Liver (tissue), 9 donors: ENCODE results near the gene AVPR1A. TPM values are rescaled to one million over a fixed set of nuclear protein-coding genes. Genes with fewer than 3 reads are reported as not detected.

Experiments used
- DNase-seq: peaks from one replicate; pipeline ENCODE4 v3.0.0-alpha.2; 2017; ENCODE audit warnings: low spot score
- H3K27ac ChIP-seq, 2 donors: one replicate each; pipeline ENCODE4 v1.7.0; 2013; ENCODE audit warnings: inconsistent platforms in 2 of 2, low read length in 2 of 2, control low read depth in 1 of 2, low read depth in 1 of 2, mild to moderate bottlenecking in 1 of 2
- H3K27me3 ChIP-seq, 4 donors: one replicate each; pipeline versions ENCODE4 v1.6.1 to v1.7.0; 2013; ENCODE audit warnings: low read length in 3 of 4, inconsistent platforms in 1 of 4, mild to moderate bottlenecking in 1 of 4, moderate library complexity in 1 of 4; ENCODE audit not compliant: control insufficient read depth in 4 of 4, insufficient read depth in 4 of 4
- H3K36me3 ChIP-seq, 4 donors: one replicate each; pipeline versions ENCODE4 v1.6.1 to v1.7.0; 2013; ENCODE audit warnings: low read length in 3 of 4, mild to moderate bottlenecking in 3 of 4, low read depth in 1 of 4, moderate library complexity in 1 of 4; ENCODE audit not compliant: control insufficient read depth in 4 of 4, insufficient read depth in 3 of 4
- H3K4me1 ChIP-seq, 4 donors: one replicate each; pipeline versions ENCODE4 v1.6.1 to v1.7.0; 2013; ENCODE audit warnings: low read length in 3 of 4, mild to moderate bottlenecking in 3 of 4, moderate library complexity in 1 of 4; ENCODE audit not compliant: control insufficient read depth in 4 of 4, insufficient read depth in 4 of 4
- H3K4me3 ChIP-seq, 3 donors: one replicate each; pipeline versions ENCODE4 v1.6.1 to v1.7.0; 2013; ENCODE audit warnings: low read length in 3 of 3, control low read depth in 1 of 3, low read depth in 1 of 3, mild to moderate bottlenecking in 1 of 3
- H3K9ac ChIP-seq, 2 donors: one replicate each; pipeline ENCODE4 v1.7.0; 2013; ENCODE audit warnings: low read length in 2 of 2, mild to moderate bottlenecking in 2 of 2, moderate library complexity in 2 of 2, control low read depth in 1 of 2, low read depth in 1 of 2
- H3K9me3 ChIP-seq, 4 donors: one replicate each; pipeline versions ENCODE4 v1.6.1 to v1.7.0; 2013; ENCODE audit warnings: low read length in 3 of 4; ENCODE audit not compliant: control insufficient read depth in 4 of 4
- FOXA1 ChIP-seq: IDR thresholded peaks from 2 replicates; pipeline ENCODE4 v1.6.1; 2016; ENCODE audit warnings: antibody characterized with exemption
- GABPA ChIP-seq, 2 donors: IDR thresholded peaks in 1 of 2; conservative IDR thresholded peaks in 1 of 2; 2 replicates each; pipeline ENCODE4 v1.6.1; 2016; ENCODE audit warnings: antibody characterized with exemption in 2 of 2, mild to moderate bottlenecking in 1 of 2, moderate library complexity in 1 of 2
- HNF4A ChIP-seq, 2 donors: conservative IDR thresholded peaks; 2 replicates each; pipeline ENCODE4 v1.6.1; 2016; ENCODE audit warnings: antibody characterized with exemption in 2 of 2, mild to moderate bottlenecking in 2 of 2
- HNF4G ChIP-seq: IDR thresholded peaks from 2 replicates; pipeline ENCODE4 v1.6.1; 2016; ENCODE audit warnings: antibody characterized with exemption
- JUND ChIP-seq, 2 donors: IDR thresholded peaks; 2 replicates each; pipeline ENCODE4 v1.6.1; 2016; ENCODE audit warnings: antibody characterized with exemption in 2 of 2
- NR2F2 ChIP-seq: IDR thresholded peaks from 2 replicates; pipeline ENCODE4 v1.6.1; 2016; ENCODE audit warnings: antibody characterized with exemption
- RAD21 ChIP-seq, 2 donors: IDR thresholded peaks; 2 replicates each; pipeline ENCODE4 v1.6.1; 2016; ENCODE audit warnings: antibody characterized with exemption in 2 of 2, mild to moderate bottlenecking in 2 of 2
- RXRA ChIP-seq, 2 donors: IDR thresholded peaks; 2 replicates each; pipeline ENCODE4 v1.6.1; 2017 to 2018; ENCODE audit warnings: antibody characterized with exemption in 2 of 2, mild to moderate bottlenecking in 1 of 2
- SP1 ChIP-seq: IDR thresholded peaks from 2 replicates; pipeline ENCODE4 v1.6.1; 2018; ENCODE audit warnings: antibody characterized with exemption, mild to moderate bottlenecking
- TAF1 ChIP-seq: conservative IDR thresholded peaks from 2 replicates; pipeline ENCODE4 v1.6.1; 2016; ENCODE audit warnings: antibody characterized with exemption, mild to moderate bottlenecking
- YY1 ChIP-seq: IDR thresholded peaks from 2 replicates; pipeline ENCODE4 v1.6.1; 2016; ENCODE audit warnings: antibody characterized with exemption, mild to moderate bottlenecking
- WGBS: extraction: QIAGEN DNeasy Blood & Tissue Kit; methylation state at CpG from one replicate; pipeline ENCODE4 v1.1.7; 2013; 5-methylcytosine and 5-hydroxymethylcytosine counted together
- polyA plus RNA-seq, 2 donors: library from polyadenylated mRNA; stranded (reverse) in 1 of 2; unstranded in 1 of 2; fragments of 200-250 nt in 1 of 2; fragments of >200 nt in 1 of 2; fragmentation: Nextera tagmentation in 1 of 2; extraction: Ambion mirVana in 1 of 2; gene quantifications; one replicate each; pipeline versions ENCODE4 v1.2.1 to v1.2.3, GENCODE V29; 2013 to 2015
- total RNA-seq, 2 donors: library from RNA; depleted of rRNA; stranded (reverse); fragments of >200 nt; gene quantifications; one replicate each; pipeline ENCODE4 v1.2.3, GENCODE V29; 2014
- TF ChIP-seq, protein P1 (sequence below): IDR thresholded peaks from 2 replicates; pipeline ENCODE4 v1.6.1; 2016; ENCODE audit warnings: antibody characterized with exemption
- TF ChIP-seq, protein P2 (sequence below): IDR thresholded peaks from 2 replicates; pipeline ENCODE4 v1.6.1; 2016; ENCODE audit warnings: antibody characterized with exemption, mild to moderate bottlenecking
- TF ChIP-seq, protein P3 (sequence below): IDR thresholded peaks from 2 replicates; pipeline ENCODE4 v1.6.1; 2016; ENCODE audit warnings: antibody characterized with exemption
- TF ChIP-seq, protein P4 (sequence below): IDR thresholded peaks from 2 replicates; pipeline ENCODE4 v1.6.1; 2016; ENCODE audit warnings: antibody characterized with exemption
- donor health status: healthy.
- donor health status: healthy.
- donor health status: healthy.
- donor health status: healthy.
- donor health status: healthy.

AVPR1A gene
- total and polyA plus RNA-seq, 4 donors, result 0.19 to 233 (median 15.7) TPM

DNA sequence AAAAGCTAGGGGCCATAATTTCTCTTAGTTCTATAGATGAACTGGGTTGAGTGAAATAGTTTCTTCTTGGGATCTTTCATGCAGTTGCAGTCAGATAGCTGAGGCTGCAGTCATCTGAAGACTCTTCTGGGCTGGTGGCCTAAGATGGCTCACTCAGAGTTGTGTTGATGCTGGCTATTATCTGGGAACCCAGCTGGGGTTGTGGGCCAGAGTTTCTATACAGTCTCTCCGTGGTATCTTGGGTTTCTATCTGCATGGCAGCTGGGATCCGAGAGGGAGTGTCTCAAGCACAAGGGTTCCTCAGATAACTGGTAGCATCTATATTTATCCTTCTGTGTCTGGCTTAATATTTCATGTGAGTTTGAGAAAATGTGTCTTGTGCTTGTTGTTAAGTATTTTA is 21.1 kb downstream of the AVPR1A start:
- TF ChIP-seq RXRA (IDR thresholded peaks at IDR 0.05), result no peak
- TF ChIP-seq HNF4G, result no peak
- no peak for TF ChIP-seq FOXA1
- no peak for TF ChIP-seq TAF1
- TF ChIP-seq, protein P1, sequence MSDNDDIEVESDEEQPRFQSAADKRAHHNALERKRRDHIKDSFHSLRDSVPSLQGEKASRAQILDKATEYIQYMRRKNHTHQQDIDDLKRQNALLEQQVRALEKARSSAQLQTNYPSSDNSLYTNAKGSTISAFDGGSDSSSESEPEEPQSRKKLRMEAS, result no peak
- TF ChIP-seq YY1, result no peak
- TF ChIP-seq, protein P2, sequence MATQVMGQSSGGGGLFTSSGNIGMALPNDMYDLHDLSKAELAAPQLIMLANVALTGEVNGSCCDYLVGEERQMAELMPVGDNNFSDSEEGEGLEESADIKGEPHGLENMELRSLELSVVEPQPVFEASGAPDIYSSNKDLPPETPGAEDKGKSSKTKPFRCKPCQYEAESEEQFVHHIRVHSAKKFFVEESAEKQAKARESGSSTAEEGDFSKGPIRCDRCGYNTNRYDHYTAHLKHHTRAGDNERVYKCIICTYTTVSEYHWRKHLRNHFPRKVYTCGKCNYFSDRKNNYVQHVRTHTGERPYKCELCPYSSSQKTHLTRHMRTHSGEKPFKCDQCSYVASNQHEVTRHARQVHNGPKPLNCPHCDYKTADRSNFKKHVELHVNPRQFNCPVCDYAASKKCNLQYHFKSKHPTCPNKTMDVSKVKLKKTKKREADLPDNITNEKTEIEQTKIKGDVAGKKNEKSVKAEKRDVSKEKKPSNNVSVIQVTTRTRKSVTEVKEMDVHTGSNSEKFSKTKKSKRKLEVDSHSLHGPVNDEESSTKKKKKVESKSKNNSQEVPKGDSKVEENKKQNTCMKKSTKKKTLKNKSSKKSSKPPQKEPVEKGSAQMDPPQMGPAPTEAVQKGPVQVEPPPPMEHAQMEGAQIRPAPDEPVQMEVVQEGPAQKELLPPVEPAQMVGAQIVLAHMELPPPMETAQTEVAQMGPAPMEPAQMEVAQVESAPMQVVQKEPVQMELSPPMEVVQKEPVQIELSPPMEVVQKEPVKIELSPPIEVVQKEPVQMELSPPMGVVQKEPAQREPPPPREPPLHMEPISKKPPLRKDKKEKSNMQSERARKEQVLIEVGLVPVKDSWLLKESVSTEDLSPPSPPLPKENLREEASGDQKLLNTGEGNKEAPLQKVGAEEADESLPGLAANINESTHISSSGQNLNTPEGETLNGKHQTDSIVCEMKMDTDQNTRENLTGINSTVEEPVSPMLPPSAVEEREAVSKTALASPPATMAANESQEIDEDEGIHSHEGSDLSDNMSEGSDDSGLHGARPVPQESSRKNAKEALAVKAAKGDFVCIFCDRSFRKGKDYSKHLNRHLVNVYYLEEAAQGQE, result no peak
- no peak for TF ChIP-seq NR2F2
- TF ChIP-seq, protein P3, sequence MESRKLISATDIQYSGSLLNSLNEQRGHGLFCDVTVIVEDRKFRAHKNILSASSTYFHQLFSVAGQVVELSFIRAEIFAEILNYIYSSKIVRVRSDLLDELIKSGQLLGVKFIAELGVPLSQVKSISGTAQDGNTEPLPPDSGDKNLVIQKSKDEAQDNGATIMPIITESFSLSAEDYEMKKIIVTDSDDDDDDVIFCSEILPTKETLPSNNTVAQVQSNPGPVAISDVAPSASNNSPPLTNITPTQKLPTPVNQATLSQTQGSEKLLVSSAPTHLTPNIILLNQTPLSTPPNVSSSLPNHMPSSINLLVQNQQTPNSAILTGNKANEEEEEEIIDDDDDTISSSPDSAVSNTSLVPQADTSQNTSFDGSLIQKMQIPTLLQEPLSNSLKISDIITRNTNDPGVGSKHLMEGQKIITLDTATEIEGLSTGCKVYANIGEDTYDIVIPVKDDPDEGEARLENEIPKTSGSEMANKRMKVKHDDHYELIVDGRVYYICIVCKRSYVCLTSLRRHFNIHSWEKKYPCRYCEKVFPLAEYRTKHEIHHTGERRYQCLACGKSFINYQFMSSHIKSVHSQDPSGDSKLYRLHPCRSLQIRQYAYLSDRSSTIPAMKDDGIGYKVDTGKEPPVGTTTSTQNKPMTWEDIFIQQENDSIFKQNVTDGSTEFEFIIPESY, result no peak
- TF ChIP-seq, protein P4, sequence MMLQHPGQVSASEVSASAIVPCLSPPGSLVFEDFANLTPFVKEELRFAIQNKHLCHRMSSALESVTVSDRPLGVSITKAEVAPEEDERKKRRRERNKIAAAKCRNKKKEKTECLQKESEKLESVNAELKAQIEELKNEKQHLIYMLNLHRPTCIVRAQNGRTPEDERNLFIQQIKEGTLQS, result no peak
- H3K4me1 ChIP-seq, result no peaks in the 10 kb centered on the region
- H3K4me3 ChIP-seq, result no peak overlapping the region
- peak; percentile 44 for DNase-seq
- H3K36me3 ChIP-seq, result no peaks in the 10 kb centered on the region
- no peak overlapping the region for H3K27ac ChIP-seq
- no peaks in the 10 kb centered on the region for H3K9me3 ChIP-seq
- 73% methylated on average over 2 of the region's 2 CpGs for WGBS
- H3K9ac ChIP-seq, result no peak overlapping the region
- H3K27me3 ChIP-seq, result no peaks in the 10 kb centered on the region

DNA sequence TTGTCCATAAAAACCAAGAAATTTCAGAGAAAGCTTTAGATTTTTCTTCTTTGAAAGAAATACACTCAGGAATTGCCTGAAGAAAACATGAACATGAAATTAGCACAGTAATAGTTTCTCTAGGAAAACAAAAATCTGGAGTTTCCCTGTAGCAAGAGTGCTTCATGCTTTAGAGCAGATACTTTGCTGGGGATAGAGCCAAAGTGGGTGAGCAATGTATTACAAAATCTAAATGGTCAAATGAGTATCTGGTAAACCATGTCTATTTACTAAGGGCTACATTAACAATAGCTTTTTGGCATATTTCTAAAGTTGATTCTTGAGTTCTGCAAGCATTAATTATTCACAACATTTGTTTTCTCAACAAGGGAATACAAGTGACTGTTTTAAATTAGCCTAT is 26.2 kb downstream of the AVPR1A start:
- no peak for DNase-seq
- Histone ChIP-seq H3K27ac (no peak overlapping the region), H3K4me1 (no peaks in the 10 kb centered on the region), H3K27me3 (no peaks in the 10 kb centered on the region), H3K36me3 (no peaks in the 10 kb centered on the region), H3K9ac (no peak overlapping the region), H3K4me3 (no peak overlapping the region), H3K9me3 (no peaks in the 10 kb centered on the region)
- TF ChIP-seq FOXA1 (no peak), RAD21 (IDR thresholded peaks at IDR 0.05) (no peak), HNF4G (no peak), SP1 (no peak), JUND (IDR thresholded peaks at IDR 0.05) (no peak), GABPA (IDR thresholded peaks at IDR 0.05 in 1 of 2, conservative IDR thresholded peaks at IDR 0.05 in 1 of 2) (no peak), TAF1 (no peak), NR2F2 (no peak), RXRA (IDR thresholded peaks at IDR 0.05) (no peak), YY1 (no peak), HNF4A (conservative IDR thresholded peaks at IDR 0.05) (no peak)
- TF ChIP-seq, protein P2, result no peak
- TF ChIP-seq, protein P1, result no peak
- TF ChIP-seq, protein P3, result no peak
